Cerebellar cortex (tissue), 1 donor: Measurements from ENCODE around the gene VEPH1.

Experiments
- DNase-seq: peaks from one replicate; pipeline ENCODE4 v3.0.0-alpha.2; 2015; ENCODE audit warnings: low spot score

The VEPH1 gene

GRCh38 chr3:157429708-157430107 is 73.5 kb downstream of the VEPH1 start:
- no peak for DNase-seq

- DNase-seq: no peak
Observed at GRCh38 chr3:157428853-157429252, 74.4 kb downstream of the VEPH1 start.

DNA sequence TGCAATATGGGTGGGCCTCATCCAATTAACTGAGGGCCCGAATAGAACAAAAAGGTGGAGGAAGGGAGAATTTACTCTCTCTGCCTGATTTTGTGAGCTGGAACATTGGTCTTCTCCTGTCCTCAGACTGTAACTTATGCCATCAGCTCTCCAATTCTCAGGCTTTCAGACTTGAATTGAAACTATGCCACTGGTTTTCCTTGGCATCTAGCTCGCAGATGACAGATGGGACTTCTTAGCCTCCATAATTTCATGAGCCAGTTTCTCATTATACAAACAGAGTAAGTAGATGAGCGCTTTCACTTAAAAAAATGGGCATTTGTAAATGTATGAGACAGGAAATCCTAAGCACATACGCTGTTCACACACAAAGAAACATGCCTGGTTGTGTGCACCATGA is 75.3 kb downstream of the VEPH1 start:
- peak; percentile 93 for DNase-seq

- no peak for DNase-seq
Observed at GRCh38 chr3:157423337-157423736, 79.9 kb downstream of the VEPH1 start.

DNA sequence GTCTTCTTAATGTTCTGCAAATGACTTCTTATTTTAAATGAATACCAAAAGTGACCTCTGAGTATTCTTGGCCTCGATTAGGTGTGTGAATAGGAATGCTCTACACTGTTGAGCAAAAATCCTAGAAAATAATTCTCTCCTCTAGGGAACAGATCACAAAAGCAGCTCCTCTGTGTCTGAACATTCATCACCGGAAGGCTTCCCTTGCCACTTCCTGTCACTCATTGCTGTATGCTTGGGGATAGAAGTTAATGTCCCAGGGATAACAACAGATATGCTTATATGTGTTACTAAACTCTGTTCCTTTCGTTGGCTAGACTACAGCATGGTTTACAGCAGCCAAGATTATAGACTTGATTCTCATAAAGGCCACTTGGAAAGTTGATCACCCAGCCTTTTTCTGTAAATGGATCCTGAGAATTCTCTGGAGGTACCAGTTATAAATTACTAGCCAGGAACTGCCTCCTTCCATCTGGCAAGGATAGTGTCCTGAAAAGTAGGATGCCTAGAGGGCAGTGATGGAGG is 82.5 kb downstream of the VEPH1 start:
- DNase-seq: no peak

DNA sequence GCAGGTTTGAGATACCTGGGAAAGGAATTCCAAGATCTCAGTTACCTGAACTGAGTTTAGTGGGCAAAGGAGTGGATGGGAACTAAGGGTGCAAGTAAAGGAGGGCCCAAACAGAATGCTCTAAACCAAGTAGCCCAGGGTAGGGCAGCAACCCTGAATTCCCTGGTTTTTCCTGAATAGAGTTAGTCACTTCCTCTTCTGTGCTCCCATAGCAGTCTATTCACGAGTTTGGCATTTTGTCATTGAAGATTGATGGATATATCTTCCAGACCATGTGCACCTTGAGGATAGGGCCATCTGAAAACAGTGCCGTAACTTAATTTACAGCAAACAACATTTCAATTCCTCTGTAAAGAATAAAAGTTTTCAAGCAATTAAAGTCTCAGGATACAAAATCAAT is 85.1 kb downstream of the VEPH1 start:
- DNase-seq: no peak

GRCh38 chr3:157417247-157417646 is 86.0 kb downstream of the VEPH1 start:
- DNase-seq: no peak

DNA sequence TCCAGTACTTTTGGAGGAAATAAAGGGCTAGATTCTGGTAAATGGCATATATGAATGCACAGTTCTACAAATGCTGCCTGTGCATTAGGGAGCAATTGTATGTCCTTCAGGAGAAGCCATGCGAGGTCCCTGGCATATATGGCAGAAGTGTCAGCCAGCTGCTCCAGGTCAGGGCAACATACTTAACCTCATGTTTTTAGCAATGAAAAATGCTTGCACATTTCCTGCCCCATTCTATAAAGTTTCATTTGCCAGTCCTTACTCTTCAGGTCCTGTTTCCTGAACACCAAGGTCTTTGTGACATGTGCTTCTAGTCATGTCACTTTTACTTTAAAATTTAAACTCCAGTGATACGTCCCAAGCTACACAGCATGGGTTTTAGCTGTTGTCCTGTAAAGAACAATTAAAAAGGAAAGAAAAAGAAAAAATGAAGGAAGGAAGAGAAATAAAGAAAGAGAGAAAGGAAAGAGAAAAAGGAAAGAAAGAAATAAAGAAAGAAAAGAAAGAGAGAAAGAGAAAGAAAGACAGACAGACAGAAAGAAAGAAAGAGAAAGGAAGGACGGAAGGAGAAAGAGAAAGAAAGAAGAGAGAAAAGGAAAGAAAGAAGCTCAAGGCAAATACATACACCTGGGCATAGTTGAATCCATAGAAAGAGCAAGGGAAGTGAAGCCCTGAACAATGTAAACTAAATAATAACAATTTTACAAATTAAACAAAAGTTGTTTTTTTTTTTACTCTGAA is 86.7 kb downstream of the VEPH1 start:
- DNase-seq: no peak

GRCh38 chr3:157414861-157415260 is 88.4 kb downstream of the VEPH1 start:
- no peak for DNase-seq

- DNase-seq: no peak
Observed at GRCh38 chr3:157412323-157412855, 90.8 kb downstream of the VEPH1 start.

DNA sequence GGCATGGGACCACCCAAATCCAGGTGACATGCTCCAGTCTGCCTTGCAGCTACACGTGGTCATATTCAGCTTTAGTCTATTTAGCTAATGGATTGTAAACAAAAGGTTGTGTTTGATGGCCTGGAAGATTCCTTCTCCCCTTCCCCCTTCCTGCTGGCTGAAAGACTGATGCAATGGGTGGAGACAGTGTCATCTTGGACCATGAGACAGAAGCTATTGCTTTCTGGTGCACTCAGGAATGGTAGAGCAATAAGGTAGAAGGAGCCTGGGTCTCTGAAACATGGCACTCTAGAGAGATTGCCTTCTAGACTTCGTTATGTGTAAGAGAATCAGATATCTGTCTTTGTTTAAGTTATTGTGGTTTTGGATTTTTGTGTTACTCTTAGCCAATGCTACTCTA is 92.3 kb downstream of the VEPH1 start:
- DNase-seq: no peak

- peak; percentile 46 for DNase-seq
Observed at GRCh38 chr3:157409516-157409915, 93.7 kb downstream of the VEPH1 start.

DNA sequence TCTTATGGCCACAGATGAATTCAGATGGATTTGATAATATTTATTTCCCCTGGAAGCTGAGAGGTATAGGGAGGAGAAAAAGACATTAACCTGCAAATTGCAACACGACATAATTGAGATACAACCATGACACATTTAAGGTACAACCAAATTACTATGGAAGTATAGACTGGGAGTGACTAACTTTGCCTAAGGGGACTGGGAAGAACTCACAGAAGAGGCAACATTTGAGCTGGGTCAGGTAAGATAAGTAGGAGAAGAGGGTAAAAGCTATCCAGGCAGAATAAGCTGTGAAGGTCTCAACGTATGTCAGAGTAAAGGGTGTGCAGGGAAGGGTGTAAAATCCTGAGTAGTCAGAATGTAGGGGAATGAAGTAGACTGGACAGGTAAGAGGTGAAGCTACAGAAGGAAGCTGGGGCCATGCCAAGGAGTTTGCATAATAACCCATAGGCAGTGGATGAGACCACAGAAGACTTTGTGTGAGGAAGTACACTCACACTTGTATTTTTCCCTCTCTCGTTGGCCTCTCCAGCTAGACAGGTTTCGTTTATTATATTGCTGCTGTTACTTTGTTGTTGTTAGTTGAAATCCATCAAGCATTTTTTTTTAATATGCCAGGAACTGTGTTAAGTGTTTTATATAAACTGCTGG is 94.6 kb downstream of the VEPH1 start:
- DNase-seq: no peak

- DNase-seq: no peak
Observed at GRCh38 chr3:157407769-157408168, 95.4 kb downstream of the VEPH1 start.

GRCh38 chr3:157406394-157406793 is 96.8 kb downstream of the VEPH1 start:
- DNase-seq: no peak

- no peak for DNase-seq
Observed at GRCh38 chr3:157405457-157405856, 97.8 kb downstream of the VEPH1 start.

- no peak for DNase-seq
Observed at GRCh38 chr3:157404381-157404780, 98.8 kb downstream of the VEPH1 start.

- DNase-seq: no peak
Observed at GRCh38 chr3:157398598-157398997, 104.6 kb downstream of the VEPH1 start.

DNA sequence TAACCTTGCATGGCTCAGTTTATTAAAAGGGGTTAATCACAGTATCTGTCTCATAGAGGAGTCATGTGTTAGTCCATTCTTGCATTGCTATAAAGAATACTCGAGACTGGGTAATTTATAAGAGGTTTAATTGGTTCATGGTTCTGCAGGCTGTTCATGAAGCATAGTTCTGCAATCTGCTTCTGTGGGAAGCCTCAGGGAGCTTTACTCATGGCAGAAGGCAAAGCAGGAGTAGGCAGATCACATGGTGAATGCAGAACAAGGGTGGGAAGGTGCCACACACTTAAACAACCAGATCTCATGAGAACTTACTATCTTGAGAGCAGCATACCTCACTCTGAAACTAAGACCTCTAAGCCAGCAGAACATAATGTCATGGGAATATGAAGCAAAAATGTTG is 108.8 kb downstream of the VEPH1 start:
- DNase-seq: no peak

DNA sequence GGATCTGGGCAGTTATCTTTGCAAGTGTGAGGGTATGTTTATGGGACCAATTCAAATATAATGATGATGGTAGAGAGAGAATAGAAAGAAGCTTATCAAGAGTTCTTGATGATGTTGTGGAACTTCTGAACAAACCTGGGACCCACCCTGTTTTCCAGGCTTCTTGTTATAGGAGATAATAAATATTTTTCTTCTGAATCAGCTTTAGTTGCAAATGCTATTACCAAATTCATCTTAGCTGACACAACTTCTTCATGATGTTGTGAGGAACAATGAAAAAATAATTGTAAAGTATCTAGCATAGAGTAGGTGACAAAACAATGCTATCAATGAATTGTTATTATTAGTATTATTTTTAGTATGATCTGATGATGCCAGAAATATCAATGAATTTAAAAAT is 110.1 kb downstream of the VEPH1 start:
- DNase-seq: no peak

DNA sequence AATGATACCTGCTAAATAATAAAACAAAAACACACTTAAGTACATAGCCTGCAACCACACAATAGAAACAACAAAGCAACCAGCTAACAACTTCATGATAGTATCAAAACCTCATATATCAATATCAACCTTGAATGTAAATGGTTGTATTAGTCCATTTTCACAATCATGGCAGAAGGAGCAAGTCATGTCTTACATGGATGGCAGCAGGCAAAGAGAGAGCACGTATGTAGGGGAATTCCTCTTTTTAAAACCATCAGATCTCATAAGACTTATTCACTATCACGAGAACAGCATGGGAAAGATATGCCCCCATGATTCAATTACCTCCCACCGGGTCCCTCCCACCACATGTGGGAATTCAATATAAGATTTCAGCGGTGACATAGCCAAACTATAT is 111.1 kb downstream of the VEPH1 start:
- DNase-seq: no peak

DNA sequence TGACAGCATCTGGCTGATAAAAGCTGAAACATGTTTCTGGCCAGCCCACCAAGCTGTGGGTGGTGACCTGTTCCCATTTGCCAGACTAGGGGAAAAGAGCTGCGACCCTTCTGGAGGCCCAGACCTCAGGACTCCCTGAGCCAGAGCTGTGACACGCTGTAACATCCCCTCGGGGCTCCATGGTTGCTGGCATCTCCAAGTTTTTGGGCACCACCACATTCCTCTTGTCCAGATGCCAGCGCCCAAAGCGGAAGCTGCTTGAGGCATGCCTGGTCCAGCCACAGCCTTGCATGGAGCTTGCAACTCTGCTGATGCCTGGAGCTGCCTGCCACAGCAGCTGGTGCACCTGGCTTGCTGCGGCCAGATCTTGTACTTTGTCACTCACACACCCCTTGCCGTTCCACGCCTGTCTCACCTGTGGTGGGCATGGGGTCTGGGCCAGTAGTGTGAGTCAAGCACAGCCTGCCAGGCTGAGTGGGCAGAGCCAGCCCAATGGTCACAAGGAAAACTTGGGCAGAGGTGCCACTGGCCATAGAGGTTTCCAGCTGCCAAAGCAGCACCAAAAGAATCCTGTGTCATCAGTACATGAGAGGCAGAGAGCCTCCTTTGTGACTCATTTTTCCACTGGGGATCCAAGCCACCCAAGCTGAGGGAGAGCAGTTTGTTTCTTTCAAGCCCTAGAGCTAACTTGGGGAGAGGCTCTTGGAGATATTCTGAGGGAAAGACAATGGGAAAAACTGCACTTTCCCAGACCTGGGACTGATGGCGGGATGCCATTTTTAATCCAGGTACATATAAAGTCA is 112.3 kb downstream of the VEPH1 start:
- DNase-seq: no peak

DNA sequence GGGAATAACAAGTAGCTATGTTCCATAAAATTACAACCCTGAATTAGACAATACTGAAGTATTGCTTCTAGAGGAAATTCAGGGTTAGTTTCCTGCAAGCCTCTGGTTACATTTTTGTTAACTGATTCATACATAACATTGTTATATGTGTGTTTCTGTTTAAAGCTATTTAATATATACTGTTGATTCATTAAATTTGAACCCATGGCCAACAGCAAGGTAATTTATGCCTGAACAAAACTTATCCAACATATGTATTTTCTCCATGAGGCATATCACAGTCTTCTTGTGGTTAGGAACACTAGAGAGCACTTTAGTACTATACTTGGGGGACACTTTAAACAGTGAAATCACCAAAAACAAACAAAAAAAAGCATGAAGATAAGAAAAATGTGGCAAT is 114.2 kb downstream of the VEPH1 start:
- no peak for DNase-seq
